GM13976 (cell line): ENCODE data around the gene TAF10.

Experiments
- DNase-seq: peaks from one replicate; pipeline ENCODE4 v3.0.0; 2012; ENCODE audit warnings: low spot score
- CTCF ChIP-seq: IDR thresholded peaks from 2 replicates; pipeline ENCODE4 v1.5.1; 2012; ENCODE audit warnings: borderline replicate concordance, mild to moderate bottlenecking; ENCODE audit not compliant: insufficient read depth; ENCODE audit errors: extremely low read depth, missing control alignments, control extremely low read depth
- in situ Hi-C: fragments of 300-500 bp; cut with MboI; formaldehyde crosslinking; loops from one replicate; pipeline ENCODE4 v1.12.0; 2022; ENCODE audit warnings: low sequenced_read_pairs, mixed read lengths, inconsistent platforms; ENCODE audit not compliant: unreplicated experiment

TAF10 gene

GRCh38 chr11:6586434-6587359, 25.3 kb downstream of the TAF10 start:
- no peak for TF ChIP-seq CTCF
- DNase-seq: no peak
- in situ Hi-C loops: no loop called here

- DNase-seq: no peak
- no peak for TF ChIP-seq CTCF
- in situ Hi-C loops: no loop called here
Observed at GRCh38 chr11:6584528-6584927, 27.5 kb downstream of the TAF10 start.

GRCh38 chr11:6583584-6583983, 28.4 kb downstream of the TAF10 start:
- in situ Hi-C loops: no loop called here
- no peak for TF ChIP-seq CTCF
- no peak for DNase-seq

GRCh38 chr11:6579681-6580080, 32.3 kb downstream of the TAF10 start:
- in situ Hi-C loops: no loop called here
- no peak for DNase-seq
- no peak for TF ChIP-seq CTCF

- in situ Hi-C loops: no loop called here
Observed at GRCh38 chr11:6578134-6578533, 33.9 kb downstream of the TAF10 start.

GRCh38 chr11:6576471-6577373, 35.3 kb downstream of the TAF10 start:
- in situ Hi-C loops: no loop called here
- no peak for TF ChIP-seq CTCF
- no peak for DNase-seq

More at GRCh38 chr11:6578134-6578533, 33.9 kb downstream of the TAF10 start:
- TF ChIP-seq CTCF: no peak
- no peak for DNase-seq
